Measurements from ENCODE around the gene SIPA1L2.

GRCh38 chr1:232596666-232597303 lies 33.1 kb downstream of the SIPA1L2 start:
- TF ChIP-seq, protein P1, sequence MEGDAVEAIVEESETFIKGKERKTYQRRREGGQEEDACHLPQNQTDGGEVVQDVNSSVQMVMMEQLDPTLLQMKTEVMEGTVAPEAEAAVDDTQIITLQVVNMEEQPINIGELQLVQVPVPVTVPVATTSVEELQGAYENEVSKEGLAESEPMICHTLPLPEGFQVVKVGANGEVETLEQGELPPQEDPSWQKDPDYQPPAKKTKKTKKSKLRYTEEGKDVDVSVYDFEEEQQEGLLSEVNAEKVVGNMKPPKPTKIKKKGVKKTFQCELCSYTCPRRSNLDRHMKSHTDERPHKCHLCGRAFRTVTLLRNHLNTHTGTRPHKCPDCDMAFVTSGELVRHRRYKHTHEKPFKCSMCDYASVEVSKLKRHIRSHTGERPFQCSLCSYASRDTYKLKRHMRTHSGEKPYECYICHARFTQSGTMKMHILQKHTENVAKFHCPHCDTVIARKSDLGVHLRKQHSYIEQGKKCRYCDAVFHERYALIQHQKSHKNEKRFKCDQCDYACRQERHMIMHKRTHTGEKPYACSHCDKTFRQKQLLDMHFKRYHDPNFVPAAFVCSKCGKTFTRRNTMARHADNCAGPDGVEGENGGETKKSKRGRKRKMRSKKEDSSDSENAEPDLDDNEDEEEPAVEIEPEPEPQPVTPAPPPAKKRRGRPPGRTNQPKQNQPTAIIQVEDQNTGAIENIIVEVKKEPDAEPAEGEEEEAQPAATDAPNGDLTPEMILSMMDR (IDR thresholded peaks at IDR 0.05): no peak
- no peak for TF ChIP-seq POLR2A (IDR thresholded peaks at IDR 0.05)
